Measurements from ENCODE around the gene TNS3. TPM values are rescaled to one million over a fixed set of nuclear protein-coding genes. Genes with fewer than 3 reads are reported as not detected.

TNS3 gene
- total RNA-seq, 1 donor from 2014 or later = 30.4 TPM

- peak; percentile 49 for DNase-seq (ENCODE audit: low read depth, low spot score)
These were observed 290.3 kb downstream of the TNS3 start for GRCh38 chr7:47291461-47292081.

DNA sequence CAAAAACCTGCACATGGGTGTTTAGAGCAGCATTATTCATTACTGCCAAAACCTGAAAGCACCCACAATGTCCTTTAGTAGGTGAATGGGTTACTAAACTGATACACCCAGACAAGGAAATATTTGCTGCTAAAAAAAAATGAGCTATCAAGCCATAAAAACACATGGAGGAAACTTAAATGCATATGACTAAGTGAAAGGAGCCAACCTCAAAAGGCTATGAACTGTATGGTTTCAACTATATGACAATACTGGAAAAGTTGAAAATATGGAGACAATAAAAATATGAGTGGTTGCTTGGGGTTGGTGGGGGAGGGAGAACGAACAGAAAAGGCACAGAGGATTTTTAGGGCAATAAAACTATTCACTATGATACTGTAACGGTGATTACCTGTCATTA is 291.0 kb downstream of the TNS3 start:
- no peak for DNase-seq (ENCODE audit: low read depth, low spot score)

- no peak for DNase-seq (ENCODE audit: low read depth, low spot score)
These were observed 291.4 kb downstream of the TNS3 start for GRCh38 chr7:47290466-47290865.

- DNase-seq (ENCODE audit: low read depth, low spot score) = no peak
These were observed 293.9 kb downstream of the TNS3 start for GRCh38 chr7:47288060-47288459.

DNA sequence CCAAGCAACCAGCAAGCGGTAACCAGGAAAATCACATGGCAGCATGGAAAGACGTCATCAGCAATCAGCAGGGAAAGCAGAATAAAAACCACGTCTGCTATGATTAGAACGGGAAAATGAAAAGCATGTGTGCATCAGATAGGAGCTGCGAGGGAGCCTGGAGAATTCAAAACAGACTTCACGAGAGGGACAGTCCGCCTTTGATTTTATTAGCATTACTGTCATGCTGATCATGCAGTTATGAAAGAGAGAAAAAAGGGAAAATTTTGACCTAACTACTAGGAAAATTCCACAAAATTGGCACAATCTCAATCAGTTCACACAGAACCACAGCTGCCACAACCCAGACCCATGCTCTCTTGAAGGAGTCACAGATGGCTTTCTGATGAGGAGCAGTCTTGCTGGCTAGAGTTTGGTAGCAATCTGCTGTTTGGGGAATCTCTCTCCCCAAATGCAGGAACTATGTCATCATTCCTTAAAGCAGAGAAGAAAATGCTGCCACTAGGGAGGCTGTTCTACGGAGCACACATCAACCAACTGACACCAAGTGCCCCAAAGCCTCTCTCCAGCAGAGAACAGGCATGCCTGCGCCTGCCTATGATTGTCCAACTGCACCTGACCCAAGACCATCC is 295.9 kb downstream of the TNS3 start:
- DNase-seq (ENCODE audit: low read depth, low spot score) = no peak

DNA sequence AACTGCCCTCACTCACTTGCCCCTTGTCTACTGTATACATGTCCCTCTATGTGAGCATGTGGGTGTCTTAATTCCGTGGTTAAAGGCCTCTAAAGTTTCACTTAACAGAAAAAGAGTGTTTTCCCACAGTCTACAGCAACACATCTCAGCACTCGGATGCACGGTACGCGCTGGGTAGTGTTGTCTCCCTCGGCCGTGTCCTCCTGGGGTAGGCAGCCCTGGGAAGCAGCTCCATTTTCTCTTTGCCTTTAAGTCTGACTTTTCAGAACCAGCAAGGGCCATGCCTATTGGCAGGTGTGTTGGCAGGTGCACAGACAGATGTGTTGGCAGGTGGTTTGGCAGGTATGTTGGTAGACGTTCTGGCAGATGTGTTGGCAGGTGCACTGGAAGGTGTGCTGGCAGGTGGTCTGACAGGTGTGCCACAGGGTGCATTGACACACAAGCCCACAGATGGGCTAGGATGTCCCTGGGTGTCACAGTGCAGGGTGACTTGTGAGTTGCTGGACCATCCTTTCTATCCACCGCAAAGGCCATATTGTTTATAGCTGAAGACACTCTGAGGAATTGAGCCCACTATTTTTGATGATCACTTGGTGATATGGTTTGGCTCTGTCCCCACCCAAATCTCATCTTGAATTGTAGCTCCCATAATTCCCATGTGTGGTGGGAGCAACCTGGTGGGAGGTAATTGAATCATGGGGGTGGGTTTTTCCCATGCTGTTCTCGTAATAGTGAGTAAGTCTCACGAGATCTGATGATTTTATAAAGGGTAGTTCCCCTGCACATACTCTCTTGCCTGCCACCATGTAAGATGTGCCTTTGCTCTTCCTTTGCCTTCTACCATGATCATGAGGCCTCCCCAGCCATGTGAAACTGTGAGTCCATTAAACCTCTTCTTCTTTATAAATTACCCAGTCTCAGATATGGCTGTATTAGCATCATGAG is 296.9 kb downstream of the TNS3 start:
- DNase-seq (ENCODE audit: low read depth, low spot score) = no peak

- no peak for DNase-seq (ENCODE audit: low read depth, low spot score)
These were observed 298.3 kb downstream of the TNS3 start for GRCh38 chr7:47283497-47284131.

DNA sequence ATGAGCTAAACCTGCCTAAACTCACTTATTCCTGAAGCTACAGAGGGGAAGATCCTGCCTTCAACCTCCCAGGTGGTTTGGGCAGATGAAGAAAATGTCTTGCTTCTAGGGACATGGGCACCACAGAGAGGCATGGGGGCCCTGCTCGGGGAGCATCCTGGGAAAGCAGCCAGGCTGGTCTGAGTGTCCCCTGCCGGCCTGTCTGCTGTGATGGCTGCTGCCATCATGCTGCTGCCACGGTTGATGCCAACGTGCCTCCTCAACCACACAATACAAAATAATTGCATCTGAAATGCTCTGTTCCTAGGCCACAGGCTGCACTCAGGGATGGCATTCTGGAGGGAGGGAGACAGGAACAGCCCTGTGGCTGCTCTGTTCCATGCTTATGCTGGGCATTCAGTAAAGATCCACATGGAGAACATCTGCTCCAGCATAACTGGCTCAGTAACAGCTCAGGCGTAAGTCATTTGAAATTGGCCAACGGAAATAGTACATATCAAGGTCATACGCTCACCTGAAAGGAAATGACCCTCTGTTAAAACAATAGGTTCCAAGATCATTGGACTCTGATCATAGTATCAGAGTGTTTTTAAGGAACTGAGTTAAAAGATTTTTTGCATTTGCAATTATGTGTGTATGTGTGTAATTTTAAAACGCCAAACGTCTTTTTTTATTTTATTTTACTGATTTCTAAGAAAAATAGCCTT is 299.0 kb downstream of the TNS3 start:
- DNase-seq (ENCODE audit: low read depth, low spot score) = no peak

GRCh38 chr7:47281966-47282643 is 299.8 kb downstream of the TNS3 start:
- DNase-seq (ENCODE audit: low read depth, low spot score) = no peak

- DNase-seq (ENCODE audit: low read depth, low spot score) = no peak
These were observed 300.8 kb downstream of the TNS3 start for GRCh38 chr7:47281161-47281560.

DNA sequence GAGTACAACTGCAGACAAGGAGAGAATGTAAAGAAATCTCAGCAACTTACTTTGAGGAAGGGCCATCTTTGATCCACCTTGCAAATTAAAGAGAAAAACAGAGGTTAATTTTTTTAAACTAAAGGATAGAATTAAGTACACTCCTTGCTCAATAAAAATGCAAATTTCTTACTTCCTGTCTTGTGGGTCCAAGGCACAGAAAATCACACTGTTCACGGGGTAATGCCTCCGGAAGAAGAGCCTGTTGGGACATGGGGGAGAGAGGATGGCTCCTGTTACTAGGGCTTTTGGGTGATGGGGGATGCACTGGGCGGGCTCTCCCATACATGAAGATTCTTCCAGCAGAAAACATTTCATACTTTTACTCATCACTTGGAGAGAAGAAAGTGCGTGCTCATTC is 301.8 kb downstream of the TNS3 start:
- no peak for DNase-seq (ENCODE audit: low read depth, low spot score)

- DNase-seq (ENCODE audit: low read depth, low spot score) = no peak
These were observed 303.9 kb downstream of the TNS3 start for GRCh38 chr7:47278043-47278442.

DNA sequence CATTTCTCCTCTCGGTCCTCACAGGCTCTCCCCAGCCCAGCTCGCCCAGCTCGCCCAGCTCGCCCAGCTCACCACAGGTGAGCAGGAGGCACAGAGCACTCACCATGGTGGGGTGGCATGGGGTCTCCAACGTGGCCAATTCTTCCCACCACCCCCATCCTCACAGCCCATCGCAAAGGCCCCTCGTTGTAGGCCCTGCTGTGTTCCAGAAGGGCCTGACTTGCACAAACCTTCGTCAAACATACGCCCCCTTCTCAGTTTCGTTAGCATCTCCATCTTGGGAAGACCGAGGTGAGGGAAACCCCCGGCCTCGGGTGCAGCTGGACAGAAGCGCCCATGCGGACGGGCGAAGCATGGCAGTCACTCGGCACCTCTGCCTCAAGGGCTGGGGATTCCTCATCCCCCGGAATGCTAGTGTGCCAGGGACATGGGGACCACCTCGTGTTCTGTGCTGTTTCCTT is 304.6 kb downstream of the TNS3 start:
- no peak for DNase-seq (ENCODE audit: low read depth, low spot score)

DNA sequence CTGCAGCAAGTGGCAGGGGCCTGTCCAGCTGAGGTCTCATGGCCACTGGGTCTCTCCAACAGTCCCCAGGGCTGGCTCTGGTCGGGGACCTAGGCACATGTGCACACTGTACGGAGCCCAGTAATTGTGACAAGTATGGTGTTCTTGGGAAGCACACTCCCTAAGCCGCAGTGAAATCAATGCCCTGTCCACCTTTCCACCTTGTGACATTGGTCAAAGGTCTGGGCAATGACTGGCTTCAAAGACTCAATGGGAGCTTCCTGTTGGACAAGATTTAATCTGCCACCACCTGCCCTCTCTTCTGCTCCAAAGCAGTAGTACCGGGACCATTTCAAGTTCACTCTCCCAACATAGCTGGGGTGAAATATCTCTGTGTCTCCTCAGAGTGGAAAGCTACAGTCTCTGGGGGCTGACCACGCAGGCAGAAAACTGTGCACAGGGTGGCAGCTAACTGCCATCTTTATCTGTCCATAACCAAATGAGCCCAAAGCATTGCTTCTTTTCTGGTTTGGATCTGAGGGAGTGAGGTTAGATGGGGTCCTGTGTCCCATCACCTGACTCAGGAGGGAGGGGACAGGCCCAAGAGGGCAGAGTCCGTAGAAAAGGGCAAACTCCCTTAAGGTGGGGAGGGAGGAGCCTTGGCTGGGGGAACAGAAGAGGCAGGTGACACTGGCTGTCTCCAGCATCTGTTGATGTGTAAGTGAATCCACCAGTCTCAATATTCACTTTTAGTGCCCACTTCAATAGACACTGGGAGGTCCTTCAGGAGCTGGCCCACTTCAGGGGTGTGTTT is 307.7 kb downstream of the TNS3 start:
- DNase-seq (ENCODE audit: low read depth, low spot score) = no peak

DNA sequence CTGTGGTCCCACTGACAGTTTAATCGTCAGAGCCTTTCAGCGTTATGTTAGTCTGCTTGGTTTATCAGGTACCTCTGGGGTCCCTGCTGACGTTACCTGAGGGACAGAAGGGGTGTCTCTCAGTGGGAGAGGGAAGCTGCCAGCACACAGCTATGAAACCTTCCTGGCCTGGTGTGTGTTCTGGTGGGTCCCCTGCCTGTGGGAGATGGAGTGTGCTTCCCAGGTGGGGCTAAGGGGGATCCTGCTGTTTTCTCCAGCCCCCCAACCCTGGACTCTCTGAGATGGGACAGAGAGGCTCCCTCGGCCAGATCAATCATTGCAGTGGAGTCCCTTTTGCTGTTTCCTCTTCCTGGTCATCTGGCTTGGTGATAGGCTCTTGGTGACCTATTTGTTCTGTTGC is 308.8 kb downstream of the TNS3 start:
- DNase-seq (ENCODE audit: low read depth, low spot score) = no peak

GRCh38 chr7:47271749-47272148 is 310.2 kb downstream of the TNS3 start:
- DNase-seq (ENCODE audit: low read depth, low spot score) = no peak

DNA sequence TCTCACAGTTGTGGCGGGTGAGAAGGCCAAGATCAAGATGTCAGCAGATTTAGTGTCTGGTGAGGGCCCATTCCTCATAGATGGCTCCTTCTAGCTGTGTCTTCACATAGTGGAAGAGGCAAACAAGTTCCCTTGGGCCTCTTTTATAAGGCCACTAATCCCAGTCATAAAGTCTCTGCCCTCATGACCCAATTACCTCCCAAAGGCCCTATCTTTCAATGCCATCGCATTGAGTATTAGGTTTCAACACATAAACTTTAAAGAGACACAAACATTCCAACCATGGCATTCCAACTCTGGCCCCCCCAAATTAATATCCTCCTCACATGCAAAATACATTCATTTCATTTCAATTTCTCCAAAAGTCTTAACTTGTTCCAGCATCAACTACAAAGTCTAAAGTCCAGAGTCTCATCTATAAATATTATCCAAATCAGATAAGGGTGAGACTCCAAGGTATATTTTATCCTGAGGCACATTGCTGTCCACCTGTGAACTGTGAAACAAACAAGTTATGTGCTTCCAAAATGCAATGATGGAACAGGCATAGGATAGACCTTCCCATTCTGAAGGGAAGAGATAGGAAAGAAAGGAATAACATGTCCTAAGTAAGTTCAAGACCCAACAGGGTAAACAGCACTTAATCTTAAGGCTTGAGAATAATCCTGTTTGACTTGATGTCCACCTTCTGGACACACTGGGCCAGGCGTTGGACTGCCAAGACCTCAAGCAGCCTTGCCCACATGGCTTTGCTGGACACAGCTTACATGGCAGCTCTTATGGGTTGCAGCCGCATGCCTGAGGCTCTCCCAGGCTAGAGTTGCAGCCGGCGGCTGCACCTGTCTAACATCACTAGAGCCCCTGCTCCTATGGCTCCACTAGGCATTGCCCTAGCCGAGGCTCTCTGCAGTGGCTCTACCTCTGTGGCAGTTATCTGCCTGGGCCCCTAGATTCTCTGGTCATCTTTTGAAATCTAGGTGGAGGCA is 312.8 kb downstream of the TNS3 start:
- DNase-seq (ENCODE audit: low read depth, low spot score) = no peak

DNA sequence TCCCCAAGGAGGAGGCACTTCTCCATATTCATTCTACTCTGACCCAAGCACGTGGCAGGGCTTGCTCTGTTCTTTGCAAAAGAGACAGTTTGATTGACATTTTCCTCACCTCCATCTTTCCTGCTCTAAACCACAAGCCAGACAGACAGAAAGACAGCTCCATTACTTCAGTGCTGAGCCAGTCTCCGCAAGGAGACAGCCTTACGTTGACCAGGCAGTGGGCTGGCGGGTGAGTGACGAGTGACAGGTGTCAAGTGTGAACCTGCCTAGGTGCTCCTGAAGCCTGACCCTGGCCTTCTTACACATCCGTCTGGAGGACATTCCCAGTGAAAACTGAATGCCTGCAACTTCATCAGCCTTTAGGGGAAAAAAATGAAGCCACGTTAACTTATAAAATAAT is 314.6 kb downstream of the TNS3 start:
- DNase-seq (ENCODE audit: low read depth, low spot score) = no peak

DNA sequence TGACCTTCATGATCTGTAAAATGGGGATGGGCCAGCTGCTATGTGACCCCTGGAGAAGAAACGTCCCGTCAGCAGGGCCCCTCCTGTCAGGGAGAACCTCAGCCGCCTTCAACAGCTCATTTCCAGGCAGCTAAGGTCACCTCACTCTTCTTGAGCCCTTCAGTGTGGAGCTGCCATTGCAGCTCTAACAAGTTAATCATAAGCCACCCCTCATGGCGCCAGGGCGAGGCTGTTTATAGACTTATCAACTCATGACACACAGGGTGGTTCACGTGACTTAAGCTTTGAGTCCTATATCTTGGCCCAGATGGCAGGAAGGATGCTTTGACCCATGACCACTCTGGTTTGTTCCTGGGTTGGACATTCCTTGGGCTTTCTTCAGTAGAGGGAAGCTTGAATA is 315.1 kb downstream of the TNS3 start:
- no peak for DNase-seq (ENCODE audit: low read depth, low spot score)

All from pulmonary artery endothelial cell (primary cell).